ENCODE results near the gene FOXP4. TPM values are rescaled to one million over a fixed set of nuclear protein-coding genes. Genes with fewer than 3 reads are reported as not detected.
"Not testable (repeated sequence)": the region's sequence is repeated elsewhere in the genome, so short reads cannot be mapped to it uniquely, and the experiment has no call there.

Gene FOXP4
- total and polyA plus RNA-seq, 4 donors, result 2.5 to 16.0 (median 4.3) TPM

- Histone ChIP-seq H3K4me3 (ENCODE audit: low read depth in 1 of 3, low read length in 3 of 3) (no peak overlapping the region), H3K9me3 (ENCODE audit: control insufficient read depth in 4 of 4, low read length in 3 of 4) (peaks cover 0 to 3% (median under 1%) of the 10 kb centered on the region in 4 donors), H3K27ac (ENCODE audit: low read depth in 1 of 2, low read length in 2 of 2) (no peak overlapping the region), H3K4me1 (ENCODE audit: control insufficient read depth in 4 of 4, insufficient read depth in 4 of 4, low read length in 3 of 4) (no peaks in the 10 kb centered on the region), H3K9ac (ENCODE audit: low read depth in 1 of 2, low read length in 2 of 2) (no peak overlapping the region), H3K27me3 (ENCODE audit: control insufficient read depth in 4 of 4, insufficient read depth in 4 of 4, low read length in 3 of 4) (no peaks in the 10 kb centered on the region), H3K36me3 (ENCODE audit: control insufficient read depth in 4 of 4, insufficient read depth in 3 of 4, low read depth in 1 of 4, low read length in 3 of 4) (no peaks in the 10 kb centered on the region)
- DNase-seq (ENCODE audit: low spot score), result no peak
- TF ChIP-seq FOXA2 (IDR thresholded peaks at IDR 0.05) (no peak), CTCF (IDR thresholded peaks at IDR 0.05; ENCODE audit: low read depth, low read length, missing input control) (no peak), SP1 (IDR thresholded peaks at IDR 0.05) (no peak), ZBTB33 (IDR thresholded peaks at IDR 0.05) (no peak), HNF4A (conservative IDR thresholded peaks at IDR 0.05) (no peak), JUND (IDR thresholded peaks at IDR 0.05) (no peak), EGR1 (IDR thresholded peaks at IDR 0.05; ENCODE audit: low read depth in 2 of 2) (no peak)
- 78% methylated on average over 3 of the region's 3 CpGs for WGBS
These were observed 72.4 kb downstream of the FOXP4 start for GRCh38 chr6:41618598-41618997.

- H3K27ac ChIP-seq (ENCODE audit: low read depth in 1 of 2, low read length in 2 of 2); H3K4me1 ChIP-seq (ENCODE audit: control insufficient read depth in 4 of 4, insufficient read depth in 4 of 4, low read length in 3 of 4); DNase-seq (ENCODE audit: low spot score); H3K9me3 ChIP-seq (ENCODE audit: control insufficient read depth in 4 of 4, low read length in 3 of 4); H3K27me3 ChIP-seq (ENCODE audit: control insufficient read depth in 4 of 4, insufficient read depth in 4 of 4, low read length in 3 of 4); H3K4me3 ChIP-seq (ENCODE audit: low read depth in 1 of 3, low read length in 3 of 3); H3K36me3 ChIP-seq (ENCODE audit: control insufficient read depth in 4 of 4, insufficient read depth in 3 of 4, low read depth in 1 of 4, low read length in 3 of 4); H3K9ac ChIP-seq (ENCODE audit: low read depth in 1 of 2, low read length in 2 of 2): not testable (repeated sequence)
- 81% methylated on average over 4 of the region's 4 CpGs for WGBS
These were observed 73.0 kb downstream of the FOXP4 start for GRCh38 chr6:41619193-41619592.

GRCh38 chr6:41621367-41621766, 75.2 kb downstream of the FOXP4 start:
- TF ChIP-seq EGR1 (IDR thresholded peaks at IDR 0.05; ENCODE audit: low read depth in 2 of 2) (no peak), FOXA1 (IDR thresholded peaks at IDR 0.05) (no peak), ZBTB33 (IDR thresholded peaks at IDR 0.05) (no peak), RAD21 (IDR thresholded peaks at IDR 0.05) (no peak), GABPA (IDR thresholded peaks at IDR 0.05 in 1 of 2, conservative IDR thresholded peaks at IDR 0.05 in 1 of 2) (no peak), JUND (IDR thresholded peaks at IDR 0.05) (no peak), ATF3 (IDR thresholded peaks at IDR 0.05) (no peak), HNF4A (conservative IDR thresholded peaks at IDR 0.05) (no peak), RXRA (IDR thresholded peaks at IDR 0.05) (no peak), HNF4G (IDR thresholded peaks at IDR 0.05) (no peak), YY1 (IDR thresholded peaks at IDR 0.05) (no peak), TAF1 (conservative IDR thresholded peaks at IDR 0.05) (no peak), REST (IDR thresholded peaks at IDR 0.05) (no peak), SP1 (IDR thresholded peaks at IDR 0.05) (no peak), CTCF (IDR thresholded peaks at IDR 0.05; ENCODE audit: low read depth, low read length, missing input control) (no peak)
- Histone ChIP-seq H3K27me3 (ENCODE audit: control insufficient read depth in 4 of 4, insufficient read depth in 4 of 4, low read length in 3 of 4) (no peaks in the 10 kb centered on the region), H3K9ac (ENCODE audit: low read depth in 1 of 2, low read length in 2 of 2) (no peak overlapping the region), H3K4me1 (ENCODE audit: control insufficient read depth in 4 of 4, insufficient read depth in 4 of 4, low read length in 3 of 4) (no peaks in the 10 kb centered on the region), H3K4me3 (ENCODE audit: low read depth in 1 of 3, low read length in 3 of 3) (no peak overlapping the region), H3K36me3 (ENCODE audit: control insufficient read depth in 4 of 4, insufficient read depth in 3 of 4, low read depth in 1 of 4, low read length in 3 of 4) (no peaks in the 10 kb centered on the region), H3K9me3 (ENCODE audit: control insufficient read depth in 4 of 4, low read length in 3 of 4) (peaks cover 0 to 3% (median under 1%) of the 10 kb centered on the region in 4 donors), H3K27ac (ENCODE audit: low read depth in 1 of 2, low read length in 2 of 2) (no peak overlapping the region)
- no peak for DNase-seq (ENCODE audit: low spot score)

Data from liver (tissue), 9 donors.